Peyer's patch (tissue), 4 donors: Measurements from ENCODE around the gene THADA.

Experiments
- POLR2A ChIP-seq, 2 donors: fragments of 450-650 bp; IDR thresholded peaks; one replicate each; pipeline ENCODE4 v1.5.1; 2017; ENCODE audit warnings: antibody characterized with exemption in 2 of 2, mild to moderate bottlenecking in 2 of 2, moderate library complexity in 2 of 2
- TF ChIP-seq, protein P1 (sequence below), 6 experiments: fragments of 450-650 bp in 4 of 6; fragments of 200-600 bp in 2 of 6; sonication (generic) in 1 of 6; IDR thresholded peaks; one replicate each; pipeline ENCODE4 v1.5.1; 2017 to 2019; ENCODE audit warnings: antibody characterized with exemption in 6 of 6, mild to moderate bottlenecking in 3 of 6, moderate library complexity in 1 of 6

DNA sequence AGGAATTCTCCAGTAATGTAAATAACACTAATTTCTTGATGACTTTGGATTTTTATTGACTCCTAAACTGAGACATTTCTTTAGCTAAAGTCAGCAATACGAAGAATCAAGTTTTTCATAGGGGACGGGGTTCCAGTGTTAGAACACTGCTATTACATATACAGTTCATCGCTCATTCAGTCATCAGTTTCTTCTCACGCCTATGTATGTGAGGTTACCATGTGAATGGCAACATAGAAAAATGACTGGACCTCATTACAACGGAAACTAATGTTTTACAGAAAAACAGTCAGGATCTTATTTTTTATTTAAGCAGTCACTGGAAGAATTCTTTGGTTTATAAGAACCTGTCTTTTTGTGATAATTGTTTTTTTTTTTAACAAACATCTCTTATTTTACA lies 56.4 kb downstream of the THADA start:
- TF ChIP-seq, protein P1, sequence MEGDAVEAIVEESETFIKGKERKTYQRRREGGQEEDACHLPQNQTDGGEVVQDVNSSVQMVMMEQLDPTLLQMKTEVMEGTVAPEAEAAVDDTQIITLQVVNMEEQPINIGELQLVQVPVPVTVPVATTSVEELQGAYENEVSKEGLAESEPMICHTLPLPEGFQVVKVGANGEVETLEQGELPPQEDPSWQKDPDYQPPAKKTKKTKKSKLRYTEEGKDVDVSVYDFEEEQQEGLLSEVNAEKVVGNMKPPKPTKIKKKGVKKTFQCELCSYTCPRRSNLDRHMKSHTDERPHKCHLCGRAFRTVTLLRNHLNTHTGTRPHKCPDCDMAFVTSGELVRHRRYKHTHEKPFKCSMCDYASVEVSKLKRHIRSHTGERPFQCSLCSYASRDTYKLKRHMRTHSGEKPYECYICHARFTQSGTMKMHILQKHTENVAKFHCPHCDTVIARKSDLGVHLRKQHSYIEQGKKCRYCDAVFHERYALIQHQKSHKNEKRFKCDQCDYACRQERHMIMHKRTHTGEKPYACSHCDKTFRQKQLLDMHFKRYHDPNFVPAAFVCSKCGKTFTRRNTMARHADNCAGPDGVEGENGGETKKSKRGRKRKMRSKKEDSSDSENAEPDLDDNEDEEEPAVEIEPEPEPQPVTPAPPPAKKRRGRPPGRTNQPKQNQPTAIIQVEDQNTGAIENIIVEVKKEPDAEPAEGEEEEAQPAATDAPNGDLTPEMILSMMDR (IDR thresholded peaks at IDR 0.05) = no peak
- no peak for TF ChIP-seq POLR2A (IDR thresholded peaks at IDR 0.05)
